Activated T-cell treated with anti-CD3 and anti-CD28 coated beads, Interleukin-2, amount 50 U/mL, for 24 hours (primary cell): ENCODE results near the gene ISY1.
"Not testable (repeated sequence)": the region's sequence is repeated elsewhere in the genome, so short reads cannot be mapped to it uniquely, and the experiment has no call there.

Source experiments
- DNase-seq: peaks from one replicate; pipeline ENCODE4 v3.0.0-alpha.2; 2020
- H3K27ac Mint-ChIP-seq: 2 replicates; pipeline ENCODE4 v1.8.0; 2020; ENCODE audit warnings: mild to moderate bottlenecking, mixed read lengths
- H3K27me3 Mint-ChIP-seq: 2 replicates; pipeline ENCODE4 v1.8.0; 2020; ENCODE audit warnings: mixed read lengths
- H3K36me3 Mint-ChIP-seq: 2 replicates; pipeline ENCODE4 v1.8.0; 2020; ENCODE audit warnings: low read depth, mixed read lengths
- H3K4me1 Mint-ChIP-seq: 2 replicates; pipeline ENCODE4 v1.8.0; 2020; ENCODE audit warnings: low read depth, mixed read lengths
- H3K4me3 Mint-ChIP-seq: 2 replicates; pipeline ENCODE4 v1.8.0; 2020; ENCODE audit warnings: mild to moderate bottlenecking, moderate library complexity, mixed read lengths
- H3K9me3 Mint-ChIP-seq: 2 replicates; pipeline ENCODE4 v1.8.0; 2020; ENCODE audit warnings: mixed read lengths

The ISY1 gene

DNA sequence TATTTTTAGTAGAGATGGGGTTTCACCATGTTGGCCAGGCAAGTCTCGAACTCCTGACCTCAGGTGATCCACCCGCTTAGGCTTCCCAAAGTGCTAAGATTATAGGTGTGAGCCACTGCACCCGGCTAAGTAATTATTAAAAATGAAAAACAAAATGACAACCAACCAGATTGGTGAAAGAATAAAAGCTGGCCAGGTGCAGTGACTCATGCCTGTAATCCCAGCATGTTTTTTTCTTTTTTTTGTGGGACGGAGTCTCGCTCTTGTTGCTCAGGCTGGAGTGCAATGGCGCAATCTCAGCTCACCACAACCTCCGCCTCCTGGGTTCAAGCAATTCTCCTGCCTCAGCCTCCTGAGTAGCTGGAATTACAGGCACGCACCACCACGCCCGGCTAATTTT, 24.6 kb downstream of the ISY1 start:
- not testable (repeated sequence) for H3K9me3 Mint-ChIP-seq, H3K27ac Mint-ChIP-seq, H3K4me3 Mint-ChIP-seq, H3K27me3 Mint-ChIP-seq, DNase-seq
- peaks cover 69% of the 10 kb centered on the region for H3K36me3 Mint-ChIP-seq
- H3K4me1 Mint-ChIP-seq: peaks cover 12% of the 10 kb centered on the region

DNA sequence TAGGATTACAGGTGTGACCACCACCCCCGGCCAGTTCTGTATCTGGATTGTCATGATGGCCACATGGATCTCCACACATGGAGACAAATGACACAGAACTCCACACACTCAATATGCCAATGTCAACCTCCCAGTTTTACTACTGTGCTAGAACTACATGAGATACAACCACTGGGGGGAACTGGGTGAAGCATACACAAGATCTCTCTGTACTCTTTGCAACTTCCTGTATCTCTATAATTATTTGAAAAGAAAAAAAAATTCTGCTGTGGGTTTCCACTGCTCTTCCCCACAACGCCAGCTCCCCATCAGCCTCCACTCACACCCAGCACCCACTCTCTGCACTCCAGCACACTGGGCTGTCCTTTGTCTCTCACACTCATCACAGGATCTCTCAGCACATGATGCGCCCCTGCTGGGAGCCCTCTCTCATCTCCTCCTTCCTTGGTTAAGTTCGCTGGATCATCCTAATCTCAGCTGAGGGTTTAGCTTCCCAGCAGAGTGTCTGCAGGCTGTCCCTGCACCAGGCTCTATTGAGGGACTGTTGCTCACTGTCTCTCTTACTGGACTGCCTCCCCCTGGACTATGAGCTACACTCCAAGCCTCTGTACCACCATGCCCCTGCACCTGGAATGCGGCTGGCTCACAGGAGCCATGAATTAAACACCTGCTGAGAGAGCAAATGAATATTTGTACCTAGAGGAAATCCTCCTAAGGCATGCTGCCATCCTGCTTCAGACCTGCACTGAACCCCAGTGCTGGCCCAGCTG, 28.6 kb downstream of the ISY1 start:
- H3K27ac Mint-ChIP-seq: peak overlapping the region; percentile 68
- no peak for DNase-seq
- no peak overlapping the region for H3K4me3 Mint-ChIP-seq

DNA sequence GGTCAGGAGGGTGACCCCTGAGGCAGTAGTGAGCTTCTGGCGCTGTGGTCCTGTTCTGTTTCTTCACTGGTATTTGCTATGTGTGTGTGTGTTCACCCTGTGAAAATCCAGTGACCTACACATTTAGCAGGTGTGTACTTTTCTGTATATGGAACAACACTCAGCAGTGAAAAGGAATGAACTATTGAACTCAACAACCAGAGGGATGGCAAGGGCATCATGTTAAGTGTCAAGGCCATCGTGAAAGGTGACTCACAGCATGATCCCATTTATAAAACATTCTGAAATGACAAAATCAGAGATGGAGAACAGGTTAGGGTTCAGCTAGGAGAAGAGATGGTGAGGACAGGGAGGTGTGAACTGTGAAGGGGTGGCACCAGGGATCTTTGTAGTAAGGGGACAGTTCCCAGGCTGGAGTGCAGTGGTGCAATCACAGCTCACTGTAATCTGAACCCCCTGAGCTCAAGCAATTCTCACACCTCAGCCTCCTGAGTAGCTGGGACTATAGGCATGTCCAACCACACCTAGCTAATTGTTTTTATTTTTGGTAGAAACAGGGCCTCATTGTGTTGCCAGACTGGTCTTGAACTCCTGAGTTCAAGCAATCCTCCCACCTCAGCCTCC, 29.3 kb downstream of the ISY1 start:
- DNase-seq: no peak
- H3K9me3 Mint-ChIP-seq: no peaks in the 10 kb centered on the region
- no peak overlapping the region for H3K4me3 Mint-ChIP-seq
- H3K36me3 Mint-ChIP-seq: peaks cover 85% of the 10 kb centered on the region
- H3K27ac Mint-ChIP-seq: peak overlapping the region; percentile 68
- no peaks in the 10 kb centered on the region for H3K27me3 Mint-ChIP-seq
- peaks cover 12% of the 10 kb centered on the region for H3K4me1 Mint-ChIP-seq

More for the DNA sequence above, 28.6 kb downstream of the ISY1 start:
- no peaks in the 10 kb centered on the region for H3K9me3 Mint-ChIP-seq
- H3K27me3 Mint-ChIP-seq: no peaks in the 10 kb centered on the region
- H3K36me3 Mint-ChIP-seq: peaks cover 86% of the 10 kb centered on the region
- peaks cover 12% of the 10 kb centered on the region for H3K4me1 Mint-ChIP-seq

DNA sequence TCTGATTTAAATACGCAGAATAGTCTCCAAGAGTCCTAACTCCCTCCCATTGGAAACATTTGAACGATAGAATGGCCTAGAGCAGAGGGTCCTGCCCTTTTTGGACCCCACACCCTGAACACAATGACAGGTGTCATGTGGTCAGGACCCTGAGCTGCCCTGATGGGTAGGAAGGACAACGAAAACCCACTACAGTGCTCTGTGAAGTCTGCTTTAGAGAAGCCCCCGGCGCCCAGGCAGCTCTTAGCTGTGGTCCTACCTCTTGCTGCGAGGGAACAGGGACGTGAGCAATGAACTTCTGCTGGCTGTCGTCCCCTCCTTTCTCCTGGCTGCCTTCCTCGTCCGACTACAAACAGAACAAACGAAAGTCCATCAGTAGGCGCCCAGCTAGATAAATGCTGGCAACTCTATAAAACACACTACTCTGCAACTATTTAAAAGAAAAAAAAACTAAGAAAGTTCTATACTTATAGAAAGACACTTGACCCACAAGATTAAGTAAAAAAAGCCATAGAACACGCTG, 30.5 kb downstream of the ISY1 start:
- Mint-ChIP-seq H3K27me3 (no peaks in the 10 kb centered on the region), H3K4me3 (no peak overlapping the region), H3K4me1 (peaks cover 12% of the 10 kb centered on the region), H3K27ac (no peak overlapping the region), H3K36me3 (peaks cover 77% of the 10 kb centered on the region), H3K9me3 (no peaks in the 10 kb centered on the region)
- no peak for DNase-seq

- H3K27ac Mint-ChIP-seq: peak overlapping the region; percentile 30
Observed at GRCh38 chr3:129128357-129129155, 32.3 kb downstream of the ISY1 start.

DNA sequence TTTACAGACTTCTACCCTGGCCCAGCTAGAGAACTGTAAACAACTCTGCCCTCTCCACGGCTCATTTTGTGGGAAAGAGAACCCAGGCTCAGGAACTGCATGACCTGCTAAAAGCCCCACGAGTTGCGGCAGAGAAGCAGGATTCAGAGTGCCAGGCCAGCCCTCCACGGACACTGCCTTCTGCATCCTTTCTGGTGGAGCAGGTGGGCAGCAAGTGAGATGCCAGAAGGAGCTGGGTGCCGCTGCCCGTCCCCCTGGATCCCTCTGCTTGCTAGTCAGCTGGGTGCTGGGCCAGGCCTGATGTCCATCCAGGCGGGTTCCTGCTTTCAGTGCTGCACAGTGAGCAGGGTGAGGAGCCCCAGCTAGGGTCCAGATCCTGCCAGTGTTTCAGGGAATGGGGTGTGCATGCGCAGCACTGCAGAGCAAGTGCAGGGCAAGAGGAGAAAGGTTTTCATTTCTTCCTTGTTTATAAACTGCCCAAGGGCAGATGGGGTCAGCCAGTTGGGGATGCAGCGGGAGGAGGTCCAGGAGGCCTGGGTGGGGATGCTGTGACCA, 34.1 kb downstream of the ISY1 start:
- peaks cover 46% of the 10 kb centered on the region for H3K36me3 Mint-ChIP-seq

More at GRCh38 chr3:129128357-129129155, 32.3 kb downstream of the ISY1 start:
- no peak overlapping the region for H3K4me3 Mint-ChIP-seq
- peaks cover 13% of the 10 kb centered on the region for H3K4me1 Mint-ChIP-seq
- H3K36me3 Mint-ChIP-seq: peaks cover 63% of the 10 kb centered on the region
- no peaks in the 10 kb centered on the region for H3K9me3 Mint-ChIP-seq
- no peaks in the 10 kb centered on the region for H3K27me3 Mint-ChIP-seq
- DNase-seq: no peak

GRCh38 chr3:129123314-129124060, 37.4 kb downstream of the ISY1 start:
- Mint-ChIP-seq H3K36me3 (peaks cover 39% of the 10 kb centered on the region), H3K9me3 (no peaks in the 10 kb centered on the region), H3K27me3 (no peaks in the 10 kb centered on the region), H3K27ac (peak overlapping the region; percentile 86), H3K4me1 (peaks cover 28% of the 10 kb centered on the region), H3K4me3 (peak overlapping the region; percentile 10)
- no peak for DNase-seq

More for the DNA sequence above, 34.1 kb downstream of the ISY1 start:
- no peak for DNase-seq
- H3K4me1 Mint-ChIP-seq: peaks cover 16% of the 10 kb centered on the region
- peak overlapping the region; percentile 66 for H3K27ac Mint-ChIP-seq
- H3K9me3 Mint-ChIP-seq: no peaks in the 10 kb centered on the region
- H3K4me3 Mint-ChIP-seq: no peak overlapping the region
- H3K27me3 Mint-ChIP-seq: no peaks in the 10 kb centered on the region

- DNase-seq: no peak
- no peaks in the 10 kb centered on the region for H3K27me3 Mint-ChIP-seq
- H3K36me3 Mint-ChIP-seq: peaks cover 39% of the 10 kb centered on the region
- H3K4me1 Mint-ChIP-seq: peaks cover 38% of the 10 kb centered on the region
- H3K4me3 Mint-ChIP-seq: peak overlapping the region; percentile 66
- H3K27ac Mint-ChIP-seq: peak overlapping the region; percentile 86
- no peaks in the 10 kb centered on the region for H3K9me3 Mint-ChIP-seq
Observed at GRCh38 chr3:129122412-129123011, 38.4 kb downstream of the ISY1 start.

GRCh38 chr3:129121792-129122411, 39.0 kb downstream of the ISY1 start, which contains the start of gene RAB43:
Gene RAB43, minus strand, starts transcription at chr3:129121804. Its CDS starts 315 bp downstream, at chr3:129121489.
- Mint-ChIP-seq H3K36me3 (peaks cover 41% of the 10 kb centered on the region), H3K4me1 (peaks cover 44% of the 10 kb centered on the region), H3K27ac (peak within 1 kb of the TSS; percentile 94), H3K4me3 (peak within 1 kb of the TSS; percentile 85), H3K9me3 (no peaks in the 10 kb centered on the region), H3K27me3 (no peaks in the 10 kb centered on the region)
- peak; percentile 90 for DNase-seq

GRCh38 chr3:129121016-129121791, 39.7 kb downstream of the ISY1 start:
- DNase-seq: peak; percentile 82
- H3K36me3 Mint-ChIP-seq: peaks cover 46% of the 10 kb centered on the region
- no peaks in the 10 kb centered on the region for H3K9me3 Mint-ChIP-seq
- H3K27ac Mint-ChIP-seq: peak overlapping the region; percentile 94
- no peaks in the 10 kb centered on the region for H3K27me3 Mint-ChIP-seq
- H3K4me3 Mint-ChIP-seq: peak overlapping the region; percentile 85
- H3K4me1 Mint-ChIP-seq: peaks cover 50% of the 10 kb centered on the region

DNA sequence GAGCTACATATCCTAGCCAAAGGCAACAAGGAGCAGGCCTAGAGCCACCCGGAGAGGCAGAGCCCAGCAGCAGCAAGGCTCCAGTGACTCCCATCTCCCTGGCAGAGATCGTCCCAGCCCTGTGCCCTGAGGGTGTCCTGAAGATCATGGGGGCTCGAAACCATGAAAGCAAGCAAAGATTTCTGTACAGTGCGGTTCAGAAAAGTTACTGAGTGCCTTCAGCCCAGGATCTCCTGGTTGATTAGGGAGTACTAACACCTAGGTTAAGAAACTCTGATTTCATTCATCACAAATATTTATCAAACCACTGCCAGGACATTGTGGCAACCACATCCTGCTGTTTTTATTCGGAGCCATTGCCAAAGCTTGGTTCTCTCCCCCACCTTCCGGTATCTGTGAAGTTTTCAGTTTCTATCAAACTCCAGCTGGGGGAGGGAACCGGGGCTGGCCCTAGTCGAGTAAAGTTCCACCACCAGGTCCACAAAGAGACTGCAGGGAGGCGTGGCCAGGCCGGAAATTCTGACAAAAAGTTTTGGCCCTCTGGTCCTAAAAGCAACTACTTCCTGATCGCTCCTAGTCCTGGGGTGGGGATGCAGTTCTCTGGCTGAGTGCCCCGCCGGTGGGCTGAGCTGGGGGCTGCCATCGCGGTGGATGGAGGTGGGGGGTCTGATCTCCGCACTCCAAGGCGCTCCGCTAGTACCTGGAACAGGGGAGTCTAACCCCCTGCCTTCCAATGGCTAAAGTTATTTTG, 40.4 kb downstream of the ISY1 start:
- H3K4me1 Mint-ChIP-seq: peaks cover 56% of the 10 kb centered on the region
- H3K36me3 Mint-ChIP-seq: peaks cover 52% of the 10 kb centered on the region

More for the DNA sequence above, 40.4 kb downstream of the ISY1 start:
- peak overlapping the region; percentile 85 for H3K4me3 Mint-ChIP-seq
- no peaks in the 10 kb centered on the region for H3K9me3 Mint-ChIP-seq
- H3K27me3 Mint-ChIP-seq: no peaks in the 10 kb centered on the region
- DNase-seq: peak; percentile 91
- H3K27ac Mint-ChIP-seq: peak overlapping the region; percentile 91
